ENCODE measurements around the gene NAALADL2. TPM values are rescaled to one million over a fixed set of nuclear protein-coding genes. Genes with fewer than 3 reads are reported as not detected.

Gene NAALADL2
- total and polyA plus RNA-seq, 2 of the 8 experiments (the other 6 are each of a cell fraction or from before 2014, with no cell fraction given), result 0.12 to 0.22 TPM

- H3K23ac ChIP-seq (ENCODE audit: insufficient read length), result no peak overlapping the region
- H3K27me3 ChIP-seq (replicated peaks in 1 of 4; ENCODE audit: control insufficient read depth in 3 of 4, extremely low read depth in 1 of 4, insufficient read depth in 3 of 4, low read length in 3 of 4), result no peaks in the 10 kb centered on the region
- no peaks in the 10 kb centered on the region for H3K23me2 ChIP-seq (ENCODE audit: low read depth, low read length)
- no peak overlapping the region for H3K4me2 ChIP-seq (ENCODE audit: insufficient read depth in 1 of 2, low read depth in 2 of 2, low read length in 2 of 2)
- DNase-seq (ENCODE audit: low read depth in 1 of 2, low spot score in 2 of 2), result no peak
- no peaks in the 10 kb centered on the region for H3K9me3 ChIP-seq (ENCODE audit: insufficient read depth in 2 of 2, low read depth in 1 of 2, low read length in 1 of 2)
- H3K4me1 ChIP-seq (replicated peaks in 1 of 4; ENCODE audit: control insufficient read depth in 3 of 4, insufficient read depth in 4 of 4, low read length in 3 of 4), result peaks cover 0 to 8% (median 0%) of the 10 kb centered on the region in 4 experiments; a peak in 1 of 7 replicates
- POLR2A ChIA-PET (ENCODE audit: partially characterized antibody), result no interaction called here
- H3K79me2 ChIP-seq (ENCODE audit: control insufficient read depth in 1 of 2, insufficient read depth in 2 of 2, low read length in 2 of 2), result no peaks in the 10 kb centered on the region
- H2BK20ac ChIP-seq (ENCODE audit: low read length), result no peak overlapping the region
- TF ChIP-seq TEAD4 (IDR thresholded peaks at IDR 0.05; ENCODE audit: low read depth, low read length) (0 out of 2 replicates have a peak, but pooled peaks have one; percentile 14), SAP30 (IDR thresholded peaks at IDR 0.05; ENCODE audit: insufficient read depth, insufficient replicate concordance, low read length) (no peak)
- CTCF ChIA-PET (ENCODE audit: partially characterized antibody), result interaction anchor here (1.1 kb wide), 1 partner anchor 11 kb away, joined by 3 read pairs; no protein-coding TSS in a partner anchor
- no peak overlapping the region for H3K56ac ChIP-seq (replicated peaks; ENCODE audit: insufficient read length, low read depth, low read length)
- no peak overlapping the region for H3K4me3 ChIP-seq (ENCODE audit: extremely low read depth in 1 of 4, insufficient read depth in 2 of 4, low read depth in 3 of 4, low read length in 4 of 4)
- H2BK120ac ChIP-seq (replicated peaks; ENCODE audit: low read depth, low read length), result no peak overlapping the region
- H2AK5ac ChIP-seq (ENCODE audit: low read depth, low read length), result no peak overlapping the region
- H4K91ac ChIP-seq (replicated peaks; ENCODE audit: insufficient read length, low read length), result no peak overlapping the region
- WGBS, 2 experiments (ENCODE audit: extremely low coverage in 1 of 2, insufficient coverage in 1 of 2, insufficient read length in 1 of 2, insufficient replicate concordance in 2 of 2, low coverage in 1 of 2, low lambda C conversion rate in 2 of 2, missing lambda C conversion rate in 1 of 2), result 92% methylated on average over 5 of the region's 5 CpGs; no CpG with 5 or more reads in 1 of the 2 experiments
- no peak overlapping the region for H4K5ac ChIP-seq (ENCODE audit: insufficient read length, low read depth, low read length)
- H2BK12ac ChIP-seq (ENCODE audit: low read depth, low read length), result no peak overlapping the region
- H3K79me1 ChIP-seq (ENCODE audit: low read depth, low read length), result no peaks in the 10 kb centered on the region
- FAIRE-seq, result no peak
- H2BK5ac ChIP-seq (ENCODE audit: low read depth, low read length), result no peak overlapping the region
- H4K8ac ChIP-seq (ENCODE audit: extremely low read depth, insufficient read depth, low read length), result no peak overlapping the region
- H4K20me1 ChIP-seq (replicated peaks in 1 of 2; ENCODE audit: control insufficient read depth in 1 of 2, insufficient read depth in 2 of 2, low read length in 2 of 2), result no peaks in the 10 kb centered on the region
- H2AFZ ChIP-seq (ENCODE audit: low read length), result no peak overlapping the region
- H3K4ac ChIP-seq (replicated peaks; ENCODE audit: insufficient read length, low read depth, low read length), result no peak overlapping the region
- H2BK15ac ChIP-seq (ENCODE audit: low read length), result no peak overlapping the region
- H3K27ac ChIP-seq (ENCODE audit: low read depth, low read length), result no peak overlapping the region
- no peaks in the 10 kb centered on the region for H3K36me3 ChIP-seq (ENCODE audit: control insufficient read depth in 2 of 4, insufficient read depth in 4 of 4, low read length in 3 of 4)
- H3K18ac ChIP-seq (ENCODE audit: extremely low read depth, low read length), result no peak overlapping the region
- no peak overlapping the region for H3K14ac ChIP-seq (ENCODE audit: insufficient read length)
- no peak overlapping the region for H3K9ac ChIP-seq (replicated peaks in 1 of 4; ENCODE audit: extremely low read depth in 1 of 4, low read depth in 3 of 4, low read length in 3 of 4)
These were observed 540.2 kb downstream of the NAALADL2 start for GRCh38 chr3:175399156-175399840.
